ENCODE measurements around the gene FAM89A. TPM values are rescaled to one million over a fixed set of nuclear protein-coding genes. Genes with fewer than 3 reads are reported as not detected.
"Not testable (repeated sequence)": the region's sequence is repeated elsewhere in the genome, so short reads cannot be mapped to it uniquely, and the experiment has no call there.

FAM89A gene
- total RNA-seq, 2 experiments from 2014 or later, result 5.6 to 9.7 TPM

DNA sequence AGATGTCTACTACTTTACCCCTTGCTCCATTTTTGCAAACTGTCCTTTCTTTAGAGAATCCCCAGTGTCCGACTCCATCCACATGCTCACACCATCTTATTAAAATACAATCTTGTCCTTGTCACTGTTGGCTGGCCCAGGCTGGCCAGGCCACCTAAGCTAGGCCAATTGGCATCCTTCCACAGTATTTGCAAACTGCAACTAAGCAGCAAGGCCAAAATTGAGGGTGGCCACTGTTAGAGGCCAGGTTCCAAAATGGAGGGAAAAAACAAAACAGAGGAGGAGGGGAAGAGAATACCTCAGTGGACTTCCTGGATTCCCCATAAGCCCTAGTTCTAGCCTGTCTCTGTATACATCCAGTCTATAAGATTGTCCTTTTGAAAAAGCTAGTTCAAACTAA is 4.3 kb downstream of the FAM89A start:
- ChIA-PET POLR2A (interaction anchor here (0.6 kb wide), 2 partner anchors 47 to 84 kb away, joined by 3 to 4 read pairs; no protein-coding TSS in a partner anchor), CTCF (ENCODE audit: unreplicated experiment) (no interaction called here)
- TF ChIP-seq EZH2phosphoT487 (IDR thresholded peaks at IDR 0.05; ENCODE audit: borderline replicate concordance, low read depth, low read length), result no peak
- TF ChIP-seq, protein P1, sequence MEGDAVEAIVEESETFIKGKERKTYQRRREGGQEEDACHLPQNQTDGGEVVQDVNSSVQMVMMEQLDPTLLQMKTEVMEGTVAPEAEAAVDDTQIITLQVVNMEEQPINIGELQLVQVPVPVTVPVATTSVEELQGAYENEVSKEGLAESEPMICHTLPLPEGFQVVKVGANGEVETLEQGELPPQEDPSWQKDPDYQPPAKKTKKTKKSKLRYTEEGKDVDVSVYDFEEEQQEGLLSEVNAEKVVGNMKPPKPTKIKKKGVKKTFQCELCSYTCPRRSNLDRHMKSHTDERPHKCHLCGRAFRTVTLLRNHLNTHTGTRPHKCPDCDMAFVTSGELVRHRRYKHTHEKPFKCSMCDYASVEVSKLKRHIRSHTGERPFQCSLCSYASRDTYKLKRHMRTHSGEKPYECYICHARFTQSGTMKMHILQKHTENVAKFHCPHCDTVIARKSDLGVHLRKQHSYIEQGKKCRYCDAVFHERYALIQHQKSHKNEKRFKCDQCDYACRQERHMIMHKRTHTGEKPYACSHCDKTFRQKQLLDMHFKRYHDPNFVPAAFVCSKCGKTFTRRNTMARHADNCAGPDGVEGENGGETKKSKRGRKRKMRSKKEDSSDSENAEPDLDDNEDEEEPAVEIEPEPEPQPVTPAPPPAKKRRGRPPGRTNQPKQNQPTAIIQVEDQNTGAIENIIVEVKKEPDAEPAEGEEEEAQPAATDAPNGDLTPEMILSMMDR (conservative IDR thresholded peaks at IDR 0.05; ENCODE audit: low read length), result no peak
- Histone ChIP-seq H2AFZ (ENCODE audit: low read length) (no peak overlapping the region), H3K4me1 (ENCODE audit: insufficient read depth, low read length, poor library complexity, severe bottlenecking) (peaks cover 4% of the 10 kb centered on the region), H3K9me2 (ENCODE audit: insufficient read depth, low read length) (no peaks in the 10 kb centered on the region), H3K4me3 (ENCODE audit: low read depth, low read length, poor library complexity, severe bottlenecking) (no peak overlapping the region), H4K20me1 (ENCODE audit: insufficient read depth, low read length) (0 out of 2 replicates have a peak, but pooled peaks cover 4% of the 10 kb centered on the region), H3K79me2 (ENCODE audit: insufficient read depth, low read depth, low read length) (no peaks in the 10 kb centered on the region), H3K27ac (ENCODE audit: low read depth, low read length, poor library complexity, severe bottlenecking) (no peak overlapping the region), H3K9me3 (ENCODE audit: low read length) (no peaks in the 10 kb centered on the region), H3K4me2 (ENCODE audit: low read length) (no peak overlapping the region), H3K36me3 (ENCODE audit: insufficient read depth, low read length) (no peaks in the 10 kb centered on the region)
- BruUV-seq (replicated peaks), result no TSS peak
- intact Hi-C loops (cut with micrococcal nuclease; ENCODE audit: unreplicated experiment), result no loop called here
- no peak for DNase-seq (ENCODE audit: low spot score)

- H3K9me3 ChIP-seq (ENCODE audit: low read length), result no peaks in the 10 kb centered on the region
- H3K4me1 ChIP-seq (ENCODE audit: insufficient read depth, low read length, poor library complexity, severe bottlenecking), result no peaks in the 10 kb centered on the region
- TF ChIP-seq EZH2phosphoT487 (IDR thresholded peaks at IDR 0.05; ENCODE audit: borderline replicate concordance, low read depth, low read length), result no peak
- TF ChIP-seq, protein P1 (conservative IDR thresholded peaks at IDR 0.05; ENCODE audit: low read length), result no peak
- BruUV-seq (replicated peaks), result no TSS peak
- no peaks in the 10 kb centered on the region for H3K9me2 ChIP-seq (ENCODE audit: insufficient read depth, low read length)
- no peaks in the 10 kb centered on the region for H3K79me2 ChIP-seq (ENCODE audit: insufficient read depth, low read depth, low read length)
- no peak overlapping the region for H3K4me2 ChIP-seq (ENCODE audit: low read length)
- no peak overlapping the region for H3K4me3 ChIP-seq (ENCODE audit: low read depth, low read length, poor library complexity, severe bottlenecking)
- no peak overlapping the region for H2AFZ ChIP-seq (ENCODE audit: low read length)
- no peaks in the 10 kb centered on the region for H3K36me3 ChIP-seq (ENCODE audit: insufficient read depth, low read length)
- no peaks in the 10 kb centered on the region for H4K20me1 ChIP-seq (ENCODE audit: insufficient read depth, low read length)
- DNase-seq (ENCODE audit: low spot score), result no peak
- POLR2A ChIA-PET, result no interaction called here
- CTCF ChIA-PET (ENCODE audit: unreplicated experiment), result no interaction called here
- intact Hi-C loops (cut with micrococcal nuclease; ENCODE audit: unreplicated experiment), result no loop called here
- H3K27ac ChIP-seq (ENCODE audit: low read depth, low read length, poor library complexity, severe bottlenecking), result no peak overlapping the region
Measured at GRCh38 chr1:231032963-231033362, 7.1 kb downstream of the FAM89A start.

- no peak for TF ChIP-seq EZH2phosphoT487 (IDR thresholded peaks at IDR 0.05; ENCODE audit: borderline replicate concordance, low read depth, low read length)
- TF ChIP-seq, protein P1 (conservative IDR thresholded peaks at IDR 0.05; ENCODE audit: low read length), result no peak
- ChIA-PET POLR2A (no interaction called here), CTCF (ENCODE audit: unreplicated experiment) (no interaction called here)
- H3K9me3 ChIP-seq (ENCODE audit: low read length), result no peaks in the 10 kb centered on the region
- H3K27ac ChIP-seq (ENCODE audit: low read depth, low read length, poor library complexity, severe bottlenecking), result no peak overlapping the region
- no peaks in the 10 kb centered on the region for H3K36me3 ChIP-seq (ENCODE audit: insufficient read depth, low read length)
- H3K79me2 ChIP-seq (ENCODE audit: insufficient read depth, low read depth, low read length), result no peaks in the 10 kb centered on the region
- DNase-seq (ENCODE audit: low spot score), result no peak
- BruUV-seq (replicated peaks), result no TSS peak
- H3K9me2 ChIP-seq (ENCODE audit: insufficient read depth, low read length), result no peaks in the 10 kb centered on the region
- no peak overlapping the region for H3K4me2 ChIP-seq (ENCODE audit: low read length)
- intact Hi-C loops (cut with micrococcal nuclease; ENCODE audit: unreplicated experiment), result no loop called here
- no peaks in the 10 kb centered on the region for H4K20me1 ChIP-seq (ENCODE audit: insufficient read depth, low read length)
- H2AFZ ChIP-seq (ENCODE audit: low read length), result no peak overlapping the region
- no peaks in the 10 kb centered on the region for H3K4me1 ChIP-seq (ENCODE audit: insufficient read depth, low read length, poor library complexity, severe bottlenecking)
- no peak overlapping the region for H3K4me3 ChIP-seq (ENCODE audit: low read depth, low read length, poor library complexity, severe bottlenecking)
Measured at GRCh38 chr1:231029841-231030240, 10.2 kb downstream of the FAM89A start.

GRCh38 chr1:231029247-231029646 is 10.8 kb downstream of the FAM89A start:
- H3K4me3 ChIP-seq (ENCODE audit: low read depth, low read length, poor library complexity, severe bottlenecking); DNase-seq (ENCODE audit: low spot score); CTCF ChIA-PET (ENCODE audit: unreplicated experiment); H3K36me3 ChIP-seq (ENCODE audit: insufficient read depth, low read length); H3K27ac ChIP-seq (ENCODE audit: low read depth, low read length, poor library complexity, severe bottlenecking); H3K79me2 ChIP-seq (ENCODE audit: insufficient read depth, low read depth, low read length); H3K9me3 ChIP-seq (ENCODE audit: low read length); H3K4me1 ChIP-seq (ENCODE audit: insufficient read depth, low read length, poor library complexity, severe bottlenecking); intact Hi-C loops (cut with micrococcal nuclease; ENCODE audit: unreplicated experiment); H3K9me2 ChIP-seq (ENCODE audit: insufficient read depth, low read length); POLR2A ChIA-PET; BruUV-seq (replicated peaks); H4K20me1 ChIP-seq (ENCODE audit: insufficient read depth, low read length); H3K4me2 ChIP-seq (ENCODE audit: low read length); H2AFZ ChIP-seq (ENCODE audit: low read length): not testable (repeated sequence)
